ENCODE results near the gene DHRS2.
"Not testable (repeated sequence)": the region's sequence is repeated elsewhere in the genome, so short reads cannot be mapped to it uniquely, and the experiment has no call there.

GRCh38 chr14:23637312-23637654 lies 1.1 kb downstream of the DHRS2 start:
- TF ChIP-seq ZNF274 (IDR thresholded peaks at IDR 0.05; ENCODE audit: low read depth, low read length); YY1 (IDR thresholded peaks at IDR 0.05; ENCODE audit: insufficient read depth, insufficient read length); SUZ12 (IDR thresholded peaks at IDR 0.05; ENCODE audit: extremely low read depth, insufficient read depth, insufficient read length): not testable (repeated sequence)

Data from NT2/D1 (cell line).